ENCODE measurements around the gene CT45A8.
"Not testable (repeated sequence)": the region's sequence is repeated elsewhere in the genome, so short reads cannot be mapped to it uniquely, and the experiment has no call there.

The CT45A8 gene, protein sequence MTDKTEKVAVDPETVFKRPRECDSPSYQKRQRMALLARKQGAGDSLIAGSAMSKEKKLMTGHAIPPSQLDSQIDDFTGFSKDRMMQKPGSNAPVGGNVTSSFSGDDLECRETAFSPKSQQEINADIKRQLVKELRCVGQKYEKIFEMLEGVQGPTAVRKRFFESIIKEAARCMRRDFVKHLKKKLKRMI

DNA sequence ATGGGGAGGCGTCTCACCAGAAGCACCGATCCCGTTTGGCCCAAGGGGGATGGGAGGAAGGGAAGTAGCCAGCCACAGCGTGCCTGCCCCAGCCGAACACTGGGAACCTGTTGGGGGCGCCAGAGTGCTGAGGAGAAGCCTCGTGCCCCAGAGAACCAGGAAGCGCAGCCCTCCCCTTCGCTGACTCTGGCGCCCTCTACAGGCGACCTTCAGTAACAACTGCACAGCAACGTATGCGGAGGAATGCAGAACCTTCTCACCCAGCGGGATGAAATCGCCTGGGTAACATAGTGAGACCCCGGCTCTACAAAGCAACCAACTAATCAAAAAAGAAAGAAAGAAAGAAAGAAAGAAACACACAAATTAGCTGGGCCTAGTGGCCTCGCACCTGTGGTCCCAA is at the start of gene CT45A8:
TSS of gene CT45A8 (minus strand) at position 101 of the 400 bp plus-strand sequence. CDS start 3,755 bp downstream, outside the sequence.
- DNase-seq: not testable (repeated sequence)

GRCh38 chrX:135893294-135893817 is 39.0 kb upstream of the CT45A8 start, which contains the start of the genes CT45A10 and SAGE1:
TSS of gene CT45A10 (minus strand) at chrX:135893444. CDS start at chrX:135885344, 8,100 bp downstream.
TSS of gene SAGE1 (plus strand) at chrX:135893716. CDS start at chrX:135896243, 2,527 bp downstream.
- DNase-seq: no peak

- DNase-seq: no peak
These were observed 38.4 kb upstream of the CT45A8 start for GRCh38 chrX:135892781-135893180.

DNA sequence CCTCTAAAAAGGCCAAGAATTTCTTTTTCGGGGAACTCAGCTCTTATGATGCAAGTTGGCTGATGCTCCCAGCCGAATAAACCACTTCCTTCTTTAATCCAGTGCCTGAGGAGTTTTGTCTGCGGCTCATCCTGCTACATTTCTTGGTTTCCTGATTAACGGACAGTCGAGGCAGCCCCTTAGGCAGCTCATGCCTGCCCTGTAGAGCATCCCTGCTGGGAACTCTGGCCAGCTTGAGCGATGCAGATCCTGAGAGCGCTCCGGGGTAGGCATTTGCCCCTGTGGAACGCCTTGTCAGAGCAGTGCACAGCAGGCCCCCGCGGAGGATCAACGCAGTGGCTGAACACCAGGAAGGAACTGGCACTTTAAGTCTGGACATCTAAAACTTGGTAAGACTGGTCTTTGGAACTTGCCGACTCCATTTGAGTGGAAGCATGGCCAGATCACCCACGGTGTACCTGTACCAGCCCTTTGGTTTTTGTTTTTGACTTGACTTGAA is 35.8 kb upstream of the CT45A8 start:
- DNase-seq: no peak

GRCh38 chrX:135888976-135889375 is 34.6 kb upstream of the CT45A8 start:
- DNase-seq: peak; percentile 46

DNA sequence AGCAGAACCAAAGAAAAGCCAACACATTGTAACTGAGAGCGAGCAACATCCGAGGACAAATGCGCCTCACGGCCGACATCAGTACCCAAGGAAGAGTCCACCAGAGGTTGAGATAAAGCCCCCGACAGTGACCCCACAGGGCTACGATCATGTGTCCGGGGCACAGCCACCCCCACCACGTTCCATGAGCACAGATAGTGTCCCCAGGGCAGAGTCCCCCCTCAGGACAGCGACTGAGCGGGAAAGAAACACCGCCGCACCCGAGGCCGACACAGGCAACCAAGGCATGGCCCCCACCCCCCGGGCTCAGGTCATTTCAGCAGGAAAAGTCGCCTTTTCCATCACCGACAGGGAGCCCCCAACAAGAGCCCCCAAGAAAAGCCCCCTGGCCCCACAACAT is 33.9 kb upstream of the CT45A8 start:
- DNase-seq: not testable (repeated sequence)

GRCh38 chrX:135882741-135883140 is 28.4 kb upstream of the CT45A8 start:
- DNase-seq: not testable (repeated sequence)

GRCh38 chrX:135871712-135872111 is 17.4 kb upstream of the CT45A8 start, which contains the start of gene CT45A9:
TSS of gene CT45A9 (minus strand) at chrX:135871812. CDS start at chrX:135868061, 3,751 bp downstream.
- DNase-seq: not testable (repeated sequence)

GRCh38 chrX:135837180-135837579 is 17.2 kb downstream of the CT45A8 start, which contains the start of gene CT45A7:
TSS of gene CT45A7 (minus strand) at chrX:135837280. CDS start at chrX:135833533, 3,747 bp downstream.
- DNase-seq: not testable (repeated sequence)

- DNase-seq: not testable (repeated sequence)
These were observed 34.4 kb downstream of the CT45A8 start, which contains the start of gene CT45A2 for GRCh38 chrX:135819912-135820311. TSS of gene CT45A2 (minus strand) at chrX:135820012. CDS start at chrX:135816265, 3,747 bp downstream.

- DNase-seq: not testable (repeated sequence)
These were observed 51.7 kb downstream of the CT45A8 start, which contains the start of gene CT45A6 for GRCh38 chrX:135802687-135803086. TSS of gene CT45A6 (minus strand) at chrX:135802787. CDS start at chrX:135798993, 3,794 bp downstream.
